ENCODE measurements around the gene ACOX3.
"Not testable (repeated sequence)": the region's sequence is repeated elsewhere in the genome, so short reads cannot be mapped to it uniquely, and the experiment has no call there.

Gene ACOX3

DNA sequence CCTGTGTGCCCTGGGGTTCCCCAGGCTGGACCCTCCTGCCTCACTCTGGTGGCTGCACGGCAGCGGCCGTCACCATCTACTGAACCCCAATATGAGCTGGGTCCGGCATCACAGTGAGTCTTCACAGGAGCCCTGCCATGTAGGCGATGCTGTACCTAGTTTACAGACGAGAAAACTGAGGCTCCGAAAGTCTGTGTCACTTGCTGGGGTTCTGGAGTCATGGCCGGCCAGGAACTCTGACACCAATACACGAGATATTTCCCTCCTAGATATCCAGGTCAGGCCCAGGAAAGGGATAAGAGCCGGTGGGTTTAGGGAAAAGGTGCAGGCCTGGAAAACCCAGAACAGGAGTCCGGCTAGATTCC lies 96.6 kb downstream of the ACOX3 start:
- no peak overlapping the region for H2AFZ ChIP-seq (ENCODE audit: low read depth)
- no peak overlapping the region for H3K9ac ChIP-seq
- H3K36me3 ChIP-seq (ENCODE audit: insufficient read depth), result no peaks in the 10 kb centered on the region
- no peaks in the 10 kb centered on the region for H3K79me2 ChIP-seq (ENCODE audit: insufficient read depth, low read depth)
- H3K4me1 ChIP-seq (ENCODE audit: low read depth, poor library complexity, severe bottlenecking), result no peaks in the 10 kb centered on the region
- no peak overlapping the region for H3K4me3 ChIP-seq (IDR thresholded peaks at IDR 0.05; ENCODE audit: insufficient read depth, low read depth, low read length)
- H4K20me1 ChIP-seq (ENCODE audit: insufficient read depth), result no peaks in the 10 kb centered on the region
- H3K4me2 ChIP-seq, result no peak overlapping the region
- TF ChIP-seq, protein P1, sequence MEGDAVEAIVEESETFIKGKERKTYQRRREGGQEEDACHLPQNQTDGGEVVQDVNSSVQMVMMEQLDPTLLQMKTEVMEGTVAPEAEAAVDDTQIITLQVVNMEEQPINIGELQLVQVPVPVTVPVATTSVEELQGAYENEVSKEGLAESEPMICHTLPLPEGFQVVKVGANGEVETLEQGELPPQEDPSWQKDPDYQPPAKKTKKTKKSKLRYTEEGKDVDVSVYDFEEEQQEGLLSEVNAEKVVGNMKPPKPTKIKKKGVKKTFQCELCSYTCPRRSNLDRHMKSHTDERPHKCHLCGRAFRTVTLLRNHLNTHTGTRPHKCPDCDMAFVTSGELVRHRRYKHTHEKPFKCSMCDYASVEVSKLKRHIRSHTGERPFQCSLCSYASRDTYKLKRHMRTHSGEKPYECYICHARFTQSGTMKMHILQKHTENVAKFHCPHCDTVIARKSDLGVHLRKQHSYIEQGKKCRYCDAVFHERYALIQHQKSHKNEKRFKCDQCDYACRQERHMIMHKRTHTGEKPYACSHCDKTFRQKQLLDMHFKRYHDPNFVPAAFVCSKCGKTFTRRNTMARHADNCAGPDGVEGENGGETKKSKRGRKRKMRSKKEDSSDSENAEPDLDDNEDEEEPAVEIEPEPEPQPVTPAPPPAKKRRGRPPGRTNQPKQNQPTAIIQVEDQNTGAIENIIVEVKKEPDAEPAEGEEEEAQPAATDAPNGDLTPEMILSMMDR (conservative IDR thresholded peaks at IDR 0.05; ENCODE audit: low read depth, low read length), result no peak
- no peak overlapping the region for H3K27ac ChIP-seq
- H3K27me3 ChIP-seq (ENCODE audit: insufficient read depth, low read depth), result no peaks in the 10 kb centered on the region; the same call in 1 of the 2 replicates

DNA sequence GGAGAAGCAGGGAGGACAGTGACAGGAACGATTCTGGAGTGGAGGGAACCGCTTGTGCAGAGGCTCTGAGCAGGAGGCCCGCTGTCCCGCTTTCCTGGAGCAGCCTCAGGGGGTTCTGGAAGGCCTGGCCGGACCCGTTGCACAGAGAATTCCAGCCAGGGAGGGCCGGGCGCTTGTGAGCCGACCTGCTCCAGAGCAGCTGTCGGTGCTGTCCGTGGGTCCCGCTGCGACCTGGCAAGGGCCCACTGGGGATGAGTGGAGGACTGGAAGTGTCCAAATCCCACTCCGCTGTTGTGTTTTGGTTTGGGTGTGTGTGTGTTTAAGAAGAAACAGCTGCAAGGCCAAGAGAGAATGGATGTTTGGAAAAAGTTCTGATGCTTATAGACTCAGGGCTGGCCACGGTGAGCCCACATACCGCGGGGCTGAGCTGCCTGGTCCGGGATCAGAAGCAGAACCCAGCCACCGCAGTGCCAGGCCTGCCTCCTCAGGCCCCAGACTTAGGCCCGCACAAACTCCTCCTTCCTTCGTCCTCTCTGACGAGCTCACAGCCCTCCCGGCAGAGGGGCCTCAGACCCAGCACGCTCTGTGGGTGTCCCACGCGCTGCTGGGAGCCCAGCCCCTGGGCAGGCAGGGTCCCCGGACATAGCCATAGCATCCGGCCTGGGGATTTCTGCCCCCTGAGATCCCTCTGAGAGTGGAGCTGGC lies 97.1 kb downstream of the ACOX3 start:
- Histone ChIP-seq H2AFZ (ENCODE audit: low read depth) (no peak overlapping the region), H4K20me1 (ENCODE audit: insufficient read depth) (no peaks in the 10 kb centered on the region), H3K4me1 (ENCODE audit: low read depth, poor library complexity, severe bottlenecking) (no peaks in the 10 kb centered on the region), H3K36me3 (ENCODE audit: insufficient read depth) (no peaks in the 10 kb centered on the region), H3K27ac (no peak overlapping the region), H3K4me3 (IDR thresholded peaks at IDR 0.05; ENCODE audit: insufficient read depth, low read depth, low read length) (no peak overlapping the region), H3K9ac (no peak overlapping the region), H3K27me3 (ENCODE audit: insufficient read depth, low read depth) (no peaks in the 10 kb centered on the region; the same call in 1 of the 2 replicates), H3K79me2 (ENCODE audit: insufficient read depth, low read depth) (no peaks in the 10 kb centered on the region), H3K4me2 (no peak overlapping the region)
- TF ChIP-seq, protein P1 (conservative IDR thresholded peaks at IDR 0.05; ENCODE audit: low read depth, low read length), result no peak

DNA sequence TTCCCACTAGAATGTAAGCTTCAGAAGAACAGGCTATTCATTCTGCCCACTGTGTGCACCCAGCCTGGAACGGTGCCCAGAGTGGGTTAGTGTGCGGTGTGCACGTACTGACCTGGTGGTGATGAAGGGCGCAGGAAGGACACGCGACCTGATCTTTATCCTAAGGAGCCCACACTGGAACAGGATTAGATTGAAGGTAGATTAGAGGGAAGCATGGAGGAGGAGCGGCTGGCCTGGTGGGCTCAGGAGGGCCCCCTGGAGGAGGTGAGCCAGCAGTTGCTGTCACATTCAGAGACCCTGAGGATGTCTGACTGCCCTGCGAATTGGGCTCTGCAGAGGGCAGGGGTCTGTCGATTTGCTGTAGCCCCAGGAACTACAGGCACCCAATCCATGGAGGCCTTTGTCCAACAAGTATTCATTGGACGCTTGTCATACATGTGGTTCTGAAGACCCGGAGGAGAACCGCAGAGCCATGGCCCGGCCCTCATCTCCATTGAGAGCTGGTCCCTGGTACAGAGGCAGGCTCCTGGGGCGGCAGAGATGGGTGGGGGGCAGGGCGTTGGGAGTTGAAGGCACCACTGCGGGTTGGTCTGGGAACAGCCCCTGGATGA lies 97.8 kb downstream of the ACOX3 start:
- no peak overlapping the region for H3K4me2 ChIP-seq
- no peaks in the 10 kb centered on the region for H4K20me1 ChIP-seq (ENCODE audit: insufficient read depth)
- H3K27me3 ChIP-seq (ENCODE audit: insufficient read depth, low read depth), result no peaks in the 10 kb centered on the region; the same call in 1 of the 2 replicates
- H2AFZ ChIP-seq (ENCODE audit: low read depth), result no peak overlapping the region
- no peak overlapping the region for H3K9ac ChIP-seq
- no peak overlapping the region for H3K4me3 ChIP-seq (IDR thresholded peaks at IDR 0.05; ENCODE audit: insufficient read depth, low read depth, low read length)
- H3K79me2 ChIP-seq (ENCODE audit: insufficient read depth, low read depth), result no peaks in the 10 kb centered on the region
- TF ChIP-seq, protein P1 (conservative IDR thresholded peaks at IDR 0.05; ENCODE audit: low read depth, low read length), result no peak
- no peaks in the 10 kb centered on the region for H3K4me1 ChIP-seq (ENCODE audit: low read depth, poor library complexity, severe bottlenecking)
- H3K27ac ChIP-seq, result no peak overlapping the region
- no peaks in the 10 kb centered on the region for H3K36me3 ChIP-seq (ENCODE audit: insufficient read depth)

DNA sequence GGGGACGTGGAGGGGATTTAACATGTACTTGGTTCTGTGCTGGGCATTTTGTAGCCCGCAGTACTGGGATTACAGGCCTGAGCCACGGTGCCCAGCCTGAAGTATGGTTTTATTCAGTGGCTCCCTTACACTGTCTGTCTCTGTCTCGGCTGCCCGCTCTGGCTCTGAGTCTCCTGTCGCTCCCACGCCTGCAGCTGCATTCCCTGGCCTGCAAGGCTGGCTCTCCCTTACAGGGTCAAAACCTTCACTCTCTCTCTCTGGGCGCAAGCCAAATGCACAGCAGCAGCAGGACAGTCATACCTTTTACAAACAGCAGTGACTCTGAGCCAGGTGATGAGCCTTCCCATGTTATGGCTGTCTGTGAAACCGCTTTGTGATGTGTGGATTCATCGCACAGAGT lies 98.8 kb downstream of the ACOX3 start:
- Histone ChIP-seq H3K79me2 (ENCODE audit: insufficient read depth, low read depth) (no peaks in the 10 kb centered on the region), H3K27me3 (ENCODE audit: insufficient read depth, low read depth) (no peaks in the 10 kb centered on the region; the same call in 1 of the 2 replicates), H3K4me1 (ENCODE audit: low read depth, poor library complexity, severe bottlenecking) (no peaks in the 10 kb centered on the region), H4K20me1 (ENCODE audit: insufficient read depth) (no peaks in the 10 kb centered on the region), H3K4me3 (IDR thresholded peaks at IDR 0.05; ENCODE audit: insufficient read depth, low read depth, low read length) (no peak overlapping the region), H3K36me3 (ENCODE audit: insufficient read depth) (no peaks in the 10 kb centered on the region), H3K4me2 (no peak overlapping the region), H3K27ac (no peak overlapping the region), H3K9ac (no peak overlapping the region), H2AFZ (ENCODE audit: low read depth) (no peak overlapping the region)
- TF ChIP-seq, protein P1 (conservative IDR thresholded peaks at IDR 0.05; ENCODE audit: low read depth, low read length), result no peak

DNA sequence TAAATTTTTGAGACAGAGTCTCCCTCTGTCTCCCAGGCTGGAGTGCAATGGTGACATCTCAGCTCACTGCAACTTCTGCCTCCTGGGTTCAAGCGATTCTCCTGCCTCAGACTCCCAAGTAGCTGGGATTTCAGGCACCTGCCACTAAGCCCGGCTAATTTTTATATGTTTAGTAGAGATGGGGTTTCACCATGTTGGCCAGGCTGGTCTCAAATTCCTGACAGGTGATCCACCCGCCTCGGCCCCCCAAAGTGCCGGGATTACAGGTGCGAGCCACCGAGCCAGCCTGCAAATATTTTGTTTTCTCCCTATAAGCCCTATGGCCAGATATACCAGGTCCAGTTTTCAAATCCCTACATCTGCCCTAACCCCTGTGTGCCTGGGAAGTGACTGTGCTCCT lies 99.2 kb downstream of the ACOX3 start:
- not testable (repeated sequence) for H3K4me3 ChIP-seq (IDR thresholded peaks at IDR 0.05; ENCODE audit: insufficient read depth, low read depth, low read length); H3K27me3 ChIP-seq (ENCODE audit: insufficient read depth, low read depth); H3K36me3 ChIP-seq (ENCODE audit: insufficient read depth); H2AFZ ChIP-seq (ENCODE audit: low read depth); H4K20me1 ChIP-seq (ENCODE audit: insufficient read depth); H3K4me1 ChIP-seq (ENCODE audit: low read depth, poor library complexity, severe bottlenecking); H3K79me2 ChIP-seq (ENCODE audit: insufficient read depth, low read depth); H3K9ac ChIP-seq; H3K27ac ChIP-seq; H3K4me2 ChIP-seq

All from KMS-11 (cell line).